Subcutaneous adipose tissue (tissue), 4 donors: ENCODE data around the gene IL17B. TPM values are rescaled to one million over a fixed set of nuclear protein-coding genes. Genes with fewer than 3 reads are reported as not detected.

ENCODE experiments used
- CTCF ChIP-seq: fragments of 450-650 bp; IDR thresholded peaks from one replicate; pipeline ENCODE4 v1.5.1; 2016; ENCODE audit warnings: low read depth, mild to moderate bottlenecking, control low read depth, antibody characterized with exemption, moderate library complexity
- total RNA-seq, 4 donors: library from RNA; depleted of rRNA; stranded (reverse); fragments of >200 nt; gene quantifications; one replicate each; pipeline ENCODE4 v1.1.0, GENCODE V29; 2016

IL17B gene
- total RNA-seq, 4 donors from 2014 or later = not detected

- no peak for TF ChIP-seq CTCF
Observed at GRCh38 chr5:149353911-149354310, 25.2 kb downstream of the IL17B start.

GRCh38 chr5:149352169-149352568, 26.9 kb downstream of the IL17B start:
- no peak for TF ChIP-seq CTCF

GRCh38 chr5:149349382-149349781, 29.7 kb downstream of the IL17B start:
- TF ChIP-seq CTCF = no peak

- no peak for TF ChIP-seq CTCF
Observed at GRCh38 chr5:149348518-149348917, 30.6 kb downstream of the IL17B start.

GRCh38 chr5:149345892-149346222, 33.2 kb downstream of the IL17B start:
- TF ChIP-seq CTCF = no peak

- TF ChIP-seq CTCF = no peak
Observed at GRCh38 chr5:149345147-149345891, 33.8 kb downstream of the IL17B start, which contains the start of gene GRPEL2. TSS of gene GRPEL2 (plus strand) at chr5:149345499. CDS start at chr5:149345540, 41 bp downstream.

- no peak for TF ChIP-seq CTCF
Observed at GRCh38 chr5:149344151-149344550, 34.9 kb downstream of the IL17B start.
